H4 (cell line): ENCODE results near the gene TEX44. TPM values are rescaled to one million over a fixed set of nuclear protein-coding genes. Genes with fewer than 3 reads are reported as not detected.
A peak's percentile ranks its signal among the peaks of the same experiment; 100 is the strongest.
"Not testable (repeated sequence)": the region's sequence is repeated elsewhere in the genome, so short reads cannot be mapped to it uniquely, and the experiment has no call there.

Experiments used
- DNase-seq: peaks from one replicate; pipeline ENCODE4 v3.0.0-alpha.2; 2015; ENCODE audit warnings: low spot score
- total RNA-seq: library from RNA; depleted of rRNA; stranded (reverse); fragments of >200 nt; shearing (Covaris generic); gene quantifications from 2 replicates; pipeline ENCODE4 v1.2.3, GENCODE V29; 2014; rRNA removed

The TEX44 gene
- total RNA-seq = not detected in 2 replicates

GRCh38 chr2:231592636-231593145 is at the start of gene TEX44:
TEX44 (plus strand) TSS chr2:231592864; CDS start chr2:231592952, 88 bp downstream.
- DNase-seq = no peak

GRCh38 chr2:231545105-231545902 is 47.4 kb upstream of the TEX44 start:
- peak; percentile 77 for DNase-seq

- no peak for DNase-seq
Measured at GRCh38 chr2:231546014-231546715, 46.5 kb upstream of the TEX44 start.

- DNase-seq = no peak
Measured at GRCh38 chr2:231547315-231548110, 45.2 kb upstream of the TEX44 start.

- DNase-seq = no peak
Measured at GRCh38 chr2:231548752-231549151, 43.9 kb upstream of the TEX44 start.

GRCh38 chr2:231549446-231550239 is 43.0 kb upstream of the TEX44 start:
- no peak for DNase-seq

GRCh38 chr2:231552752-231553151 is 39.9 kb upstream of the TEX44 start:
- DNase-seq = no peak

- no peak for DNase-seq
Measured at GRCh38 chr2:231554327-231554726, 38.3 kb upstream of the TEX44 start.

GRCh38 chr2:231554748-231555545 is 37.7 kb upstream of the TEX44 start:
- DNase-seq = no peak

GRCh38 chr2:231556496-231556895 is 36.2 kb upstream of the TEX44 start:
- DNase-seq = not testable (repeated sequence)

- no peak for DNase-seq
Measured at GRCh38 chr2:231556981-231557380, 35.7 kb upstream of the TEX44 start.

- DNase-seq = peak; percentile 68
Measured at GRCh38 chr2:231557571-231558217, 35.0 kb upstream of the TEX44 start.

- DNase-seq = peak; percentile 44
Measured at GRCh38 chr2:231563378-231563961, 29.2 kb upstream of the TEX44 start.

GRCh38 chr2:231565887-231566594 is 26.6 kb upstream of the TEX44 start:
- DNase-seq = no peak

- DNase-seq = no peak
Measured at GRCh38 chr2:231567159-231567558, 25.5 kb upstream of the TEX44 start.

- DNase-seq = no peak
Measured at GRCh38 chr2:231568098-231568784, 24.4 kb upstream of the TEX44 start.

- no peak for DNase-seq
Measured at GRCh38 chr2:231568785-231569435, 23.8 kb upstream of the TEX44 start.

- DNase-seq = not testable (repeated sequence)
Measured at GRCh38 chr2:231570915-231571314, 21.7 kb upstream of the TEX44 start.
